Measurements from ENCODE around the gene GPBP1L1. TPM values are rescaled to one million over a fixed set of nuclear protein-coding genes. Genes with fewer than 3 reads are reported as not detected.
"Not testable (repeated sequence)": the region's sequence is repeated elsewhere in the genome, so short reads cannot be mapped to it uniquely, and the experiment has no call there.

Gene GPBP1L1
- total RNA-seq, 1 donor from 2014 or later = 134 TPM

DNA sequence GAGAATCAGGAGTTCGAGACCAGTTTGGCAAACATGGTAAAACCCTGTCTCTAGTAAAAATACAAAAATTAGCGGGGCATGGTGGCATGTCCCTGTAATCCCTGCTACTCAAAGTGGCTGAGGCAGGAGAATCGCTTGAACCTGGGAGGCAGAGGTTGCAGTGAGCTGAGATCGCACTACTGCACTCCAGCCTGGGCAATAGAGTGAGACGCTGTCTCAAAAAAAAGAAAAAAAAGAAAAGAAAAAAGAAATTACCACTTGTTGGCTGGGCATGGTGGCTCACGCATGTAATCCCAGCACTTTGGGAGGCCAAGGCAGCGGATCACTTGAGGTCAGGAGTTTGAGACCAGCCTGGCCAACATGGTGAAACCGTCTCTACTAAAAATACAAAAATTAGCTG is 89.6 kb downstream of the GPBP1L1 start:
- DNase-seq (ENCODE audit: low read depth) = not testable (repeated sequence)

- no peak for DNase-seq (ENCODE audit: low read depth)
These were observed 91.9 kb downstream of the GPBP1L1 start for GRCh38 chr1:45594412-45594811.

GRCh38 chr1:45589861-45590260 is 96.5 kb downstream of the GPBP1L1 start:
- no peak for DNase-seq (ENCODE audit: low read depth)

DNA sequence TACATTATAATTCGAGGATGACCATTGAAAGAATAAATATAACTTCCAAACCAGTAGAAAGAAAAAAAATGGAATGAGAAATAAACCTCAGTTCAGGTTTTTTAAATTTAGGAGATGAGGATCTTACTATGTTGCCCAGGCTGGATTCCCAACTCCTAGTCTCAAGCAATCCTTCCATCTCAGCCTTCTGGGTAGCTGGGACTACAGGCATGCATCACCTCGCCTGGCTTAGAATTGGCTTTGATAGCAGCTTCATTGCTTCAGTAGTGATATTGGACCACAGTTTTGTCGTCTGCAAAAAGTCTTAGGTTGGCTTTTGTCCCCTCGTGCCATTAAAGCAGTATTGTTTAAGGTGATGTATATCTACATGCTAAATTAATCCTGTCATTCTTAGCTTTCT is 99.6 kb downstream of the GPBP1L1 start:
- no peak for DNase-seq (ENCODE audit: low read depth)

GRCh38 chr1:45585496-45586075 is 100.7 kb downstream of the GPBP1L1 start:
- no peak for DNase-seq (ENCODE audit: low read depth)

DNA sequence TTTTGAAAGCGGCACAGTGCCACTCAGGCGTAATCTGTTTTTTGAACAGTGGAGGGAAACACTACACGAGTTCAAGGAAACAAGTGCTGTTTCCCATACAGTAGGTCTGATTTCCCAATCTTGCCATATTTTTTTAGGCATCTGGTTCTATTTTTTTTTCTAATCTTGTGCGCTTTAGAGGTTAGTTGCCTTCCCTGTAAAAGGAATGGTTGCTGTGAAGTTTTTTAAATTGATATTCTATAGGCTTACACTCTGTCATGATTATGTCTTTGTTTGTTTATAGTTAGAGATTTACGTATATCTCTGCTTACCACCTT is 101.3 kb downstream of the GPBP1L1 start:
- no peak for DNase-seq (ENCODE audit: low read depth)

GRCh38 chr1:45584351-45585109 is 101.8 kb downstream of the GPBP1L1 start:
- peak; percentile 88 for DNase-seq (ENCODE audit: low read depth)

DNA sequence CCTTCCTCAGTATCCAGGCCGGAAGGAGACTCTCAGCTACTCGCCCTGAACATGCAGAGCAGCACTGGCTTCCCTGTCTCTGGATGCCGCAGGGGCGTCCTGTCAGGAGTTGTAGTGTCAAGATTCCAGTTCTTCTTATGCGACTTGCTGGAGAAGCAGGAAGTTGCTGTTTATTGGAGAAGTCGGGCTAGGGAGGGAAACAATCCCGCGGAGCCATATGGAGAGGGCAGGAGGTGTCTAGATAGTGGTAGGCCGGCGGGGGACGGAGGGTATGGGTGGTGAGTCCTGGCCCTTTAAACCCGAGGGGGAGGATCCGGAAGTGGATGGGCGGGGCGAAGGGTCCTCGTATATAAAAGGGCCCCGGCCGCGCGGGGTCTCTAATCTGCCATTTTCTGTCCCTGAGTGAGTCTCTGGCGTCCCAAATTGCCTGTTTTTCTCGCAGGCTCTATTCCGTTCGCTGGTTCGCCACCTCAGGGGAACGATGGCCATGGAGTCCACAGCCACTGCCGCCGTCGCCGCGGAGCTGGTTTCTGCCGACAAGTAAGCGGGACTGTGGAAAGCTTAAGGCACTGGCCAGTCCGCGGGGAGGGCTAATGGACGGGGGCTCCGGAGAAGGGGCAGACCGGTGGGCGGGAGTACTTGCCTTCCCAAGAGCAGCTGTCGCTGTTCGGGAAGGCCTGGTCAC is 102.5 kb downstream of the GPBP1L1 start, which contains the start of gene NASP:
NASP (plus strand) TSS at position 376 of the 685 bp plus-strand sequence; CDS start at position 482, 106 bp downstream.
- peak; percentile 89 for DNase-seq (ENCODE audit: low read depth)

DNA sequence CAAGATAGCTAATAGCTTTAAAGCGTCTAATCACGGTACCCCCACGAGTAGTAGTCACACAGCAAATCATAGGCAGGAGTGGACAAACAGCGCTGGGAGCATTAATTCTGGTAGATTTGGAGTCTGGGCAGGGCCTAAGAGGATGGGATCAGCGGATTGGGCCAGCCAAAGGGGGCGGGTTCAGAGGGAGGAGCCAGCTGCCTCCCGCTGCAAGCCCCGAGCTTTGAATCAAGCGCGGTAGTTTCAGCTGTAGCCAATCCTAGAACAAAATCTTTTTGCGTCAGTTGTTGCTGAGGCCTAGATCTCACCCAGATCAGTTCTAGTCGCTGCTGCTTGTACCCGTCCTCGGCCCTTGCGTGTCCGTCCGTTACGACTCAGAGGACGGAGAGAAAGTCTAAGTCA is 103.1 kb downstream of the GPBP1L1 start:
- peak; percentile 98 for DNase-seq (ENCODE audit: low read depth)

Other genes starting within 250 kb of the GPBP1L1 start
- 1.1 and 1.7 TPM in 2 replicates for gene TESK2, start 195.4 kb downstream of the GPBP1L1 start, total RNA-seq
- gene CCDC163, start 186.5 kb downstream of the GPBP1L1 start, total RNA-seq = 0.62 TPM in 2 replicates
- gene MMACHC, start 186.2 kb downstream of the GPBP1L1 start, total RNA-seq = 3.5 and 6.8 TPM in 2 replicates
- gene PRDX1, start 164.6 kb downstream of the GPBP1L1 start, total RNA-seq = 771 and 808 TPM in 2 replicates
- 75.2 and 83.6 TPM in 2 replicates for gene AKR1A1, start 135.7 kb downstream of the GPBP1L1 start, total RNA-seq
- 30.8 and 32.6 TPM in 2 replicates for gene NASP, start 102.5 kb downstream of the GPBP1L1 start, total RNA-seq
- 0.78 and 1.9 TPM in 2 replicates for gene CCDC17, start 62.5 kb downstream of the GPBP1L1 start, total RNA-seq
- 22.1 and 31.1 TPM in 2 replicates for gene TMEM69, start 1.6 kb upstream of the GPBP1L1 start, total RNA-seq
- 13.7 and 18.4 TPM in 2 replicates for gene IPP, start 64.1 kb upstream of the GPBP1L1 start, total RNA-seq
- gene MAST2, start 117.1 kb upstream of the GPBP1L1 start, total RNA-seq = 41.3 and 70.3 TPM in 2 replicates

All from myocyte (in vitro differentiated cells).